IMR-90 (cell line): ENCODE measurements around the gene SORD. TPM values are rescaled to one million over a fixed set of nuclear protein-coding genes. Genes with fewer than 3 reads are reported as not detected.

Source experiments
- ATAC-seq: fragments of 200-7000 bp; cut with Tn5 transposase; 2 replicates; pipeline ENCODE4 v1.9.1; 2020; ENCODE audit warnings: low read depth, mild to moderate bottlenecking, moderate library complexity
- BruUV-seq: library from RNA; stranded (reverse); fragments of 400-500 nt; replicated peaks from 2 replicates; lab custom pipeline; 2021; lab: Mats Ljungman, UMichigan
- CTCF ChIA-PET: fragments of 300-600 bp; formaldehyde crosslinking; extraction: SDS; loops from one replicate; lab custom pipeline; 2021; ENCODE audit warnings: antibody characterized with exemption; lab: Yijun Ruan, JAX
- POLR2A ChIA-PET: fragments of 300-600 bp; sonication (Branson Sonifier 250); formaldehyde crosslinking; loops from one replicate; lab custom pipeline; 2022; ENCODE audit warnings: antibody characterized with exemption; ENCODE audit not compliant: unreplicated experiment; lab: Charles Lee
- DNase-seq: peaks from one replicate; pipeline ENCODE4 v3.0.0; 2013
- H2AFZ ChIP-seq: replicated peaks from 2 replicates; pipeline ENCODE3; 2013; ENCODE audit warnings: low read length, mild to moderate bottlenecking; ENCODE audit not compliant: poor library complexity
- H2AK5ac ChIP-seq: 2 replicates; pipeline ENCODE4 v1.6.1; 2013; ENCODE audit warnings: low read depth, low read length, inconsistent platforms
- H2AK9ac ChIP-seq: replicated peaks from 2 replicates; pipeline ENCODE3; 2013; ENCODE audit warnings: mild to moderate bottlenecking, low read depth, low read length, moderate library complexity; ENCODE audit not compliant: poor library complexity
- H2BK120ac ChIP-seq: 2 replicates; pipeline ENCODE4 v1.6.1; 2013; ENCODE audit warnings: low read depth, low read length, inconsistent platforms
- H2BK15ac ChIP-seq: 3 replicates; pipeline ENCODE4 v1.6.1; 2013; ENCODE audit warnings: low read depth, low read length, inconsistent platforms
- H2BK20ac ChIP-seq: 2 replicates; pipeline ENCODE4 v1.6.1; 2013; ENCODE audit warnings: low read depth, mild to moderate bottlenecking, inconsistent platforms, low read length, moderate library complexity
- H2BK5ac ChIP-seq: 2 replicates; pipeline ENCODE4 v1.6.1; 2013; ENCODE audit warnings: mild to moderate bottlenecking, low read depth, low read length, inconsistent platforms; ENCODE audit not compliant: poor library complexity, severe bottlenecking
- H3K14ac ChIP-seq: replicated peaks from 2 replicates; pipeline ENCODE4 v1.6.1; 2013; ENCODE audit warnings: low read depth, low read length, inconsistent platforms
- H3K18ac ChIP-seq: 2 replicates; pipeline ENCODE4 v1.6.1; 2013; ENCODE audit warnings: low read depth, low read length, control low read depth
- H3K23ac ChIP-seq: 2 replicates; pipeline ENCODE4 v1.6.1; 2013; ENCODE audit warnings: low read depth, low read length, inconsistent platforms
- H3K27ac ChIP-seq: 2 replicates; pipeline ENCODE4 v1.5.1; 2013; ENCODE audit warnings: mild to moderate bottlenecking, control low read depth, low read length; ENCODE audit not compliant: insufficient read depth
- H3K27me3 ChIP-seq: 2 replicates; pipeline ENCODE4 v1.6.1; 2013; ENCODE audit warnings: low read length; ENCODE audit not compliant: control insufficient read depth, insufficient read depth
- H3K36me3 ChIP-seq: 2 replicates; pipeline ENCODE4 v1.6.1; 2013; ENCODE audit warnings: low read length, mixed read lengths; ENCODE audit not compliant: control insufficient read depth, insufficient read depth
- H3K4ac ChIP-seq: 2 replicates; pipeline ENCODE4 v1.6.1; 2013; ENCODE audit warnings: low read depth, low read length, inconsistent platforms
- H3K4me1 ChIP-seq: 2 replicates; pipeline ENCODE4 v1.6.1; 2013; ENCODE audit warnings: low read length, mixed read lengths; ENCODE audit not compliant: control insufficient read depth, insufficient read depth
- H3K4me2 ChIP-seq: 2 replicates; pipeline ENCODE4 v1.6.1; 2013; ENCODE audit warnings: low read depth, mild to moderate bottlenecking, control low read depth, low read length, moderate library complexity
- H3K4me3 ChIP-seq: 2 replicates; pipeline ENCODE4 v1.5.1; 2013; ENCODE audit warnings: low read depth, mild to moderate bottlenecking, control low read depth, low read length, moderate library complexity; ENCODE audit not compliant: insufficient read depth
- H3K56ac ChIP-seq: 2 replicates; pipeline ENCODE4 v1.6.1; 2013; ENCODE audit warnings: low read length, inconsistent platforms; ENCODE audit not compliant: insufficient read depth; ENCODE audit errors: extremely low read depth
- H3K79me1 ChIP-seq, 2 experiments: 2 replicates each; pipeline ENCODE4 v1.6.1; 2013; ENCODE audit warnings: low read length in 2 of 2, inconsistent platforms in 1 of 2, low read depth in 1 of 2
- H3K9ac ChIP-seq: 2 replicates; pipeline ENCODE4 v1.6.1; 2013; ENCODE audit warnings: low read depth, low read length, control low read depth
- H3K9me1 ChIP-seq: 2 replicates; pipeline ENCODE4 v1.6.1; 2013; ENCODE audit warnings: low read length, inconsistent platforms; ENCODE audit not compliant: insufficient read depth
- H3K9me3 ChIP-seq: 2 replicates; pipeline ENCODE4 v1.6.1; 2013; ENCODE audit warnings: low read length; ENCODE audit not compliant: control insufficient read depth, insufficient read depth
- H4K20me1 ChIP-seq: 2 replicates; pipeline ENCODE4 v1.6.1; 2013; ENCODE audit warnings: low read length, inconsistent platforms; ENCODE audit not compliant: insufficient read depth
- H4K5ac ChIP-seq: 2 replicates; pipeline ENCODE4 v1.6.1; 2013; ENCODE audit warnings: mild to moderate bottlenecking, low read depth, low read length, control low read depth
- H4K8ac ChIP-seq, 2 experiments: 2 replicates each; pipeline ENCODE4 v1.6.1; 2013; ENCODE audit warnings: low read depth in 2 of 2, low read length in 2 of 2, control low read depth in 1 of 2, inconsistent platforms in 1 of 2
- H4K91ac ChIP-seq: 2 replicates; pipeline ENCODE4 v1.6.1; 2013; ENCODE audit warnings: low read depth, low read length, inconsistent platforms; ENCODE audit not compliant: insufficient read depth
- BHLHE40 ChIP-seq: fragments of 150-350 bp; IDR thresholded peaks from 2 replicates; pipeline ENCODE4 v1.6.1; 2016; ENCODE audit warnings: mild to moderate bottlenecking, low read depth, low read length
- CEBPB ChIP-seq: IDR thresholded peaks from 2 replicates; pipeline ENCODE4 v1.6.1; 2012; ENCODE audit warnings: low read depth, low read length, improper control_type of control experiment
- CHD1 ChIP-seq: IDR thresholded peaks from 2 replicates; pipeline ENCODE4 v1.6.1; 2012; ENCODE audit warnings: low read depth, low read length, improper control_type of control experiment
- FOS ChIP-seq: fragments of 150-350 bp; IDR thresholded peaks from 2 replicates; pipeline ENCODE4 v1.6.1; 2016; ENCODE audit warnings: low read depth, low read length
- MAZ ChIP-seq: IDR thresholded peaks from 2 replicates; pipeline ENCODE4 v1.6.1; 2012; ENCODE audit warnings: low read depth, mild to moderate bottlenecking, low read length, improper control_type of control experiment, moderate library complexity, borderline replicate concordance
- MXI1 ChIP-seq: IDR thresholded peaks from 2 replicates; pipeline ENCODE4 v1.6.1; 2012; ENCODE audit warnings: low read depth, mild to moderate bottlenecking, low read length, moderate library complexity, borderline replicate concordance
- NFE2L2 ChIP-seq: fragments of 150-350 bp; IDR thresholded peaks from 2 replicates; pipeline ENCODE4 v1.6.1; 2016; ENCODE audit warnings: low read depth, mild to moderate bottlenecking, low read length
- POLR2A ChIP-seq: IDR thresholded peaks from 2 replicates; pipeline ENCODE4 v1.6.1; 2012; ENCODE audit warnings: mild to moderate bottlenecking, low read depth, low read length
- RAD21 ChIP-seq: IDR thresholded peaks from 2 replicates; pipeline ENCODE4 v1.6.1; 2012; ENCODE audit warnings: low read length, improper control_type of control experiment
- RCOR1 ChIP-seq: IDR thresholded peaks from 2 replicates; pipeline ENCODE4 v1.6.1; 2012; ENCODE audit warnings: mild to moderate bottlenecking, low read length, improper control_type of control experiment; ENCODE audit not compliant: insufficient replicate concordance
- RFX5 ChIP-seq: IDR thresholded peaks from 2 replicates; pipeline ENCODE4 v1.8.0; 2012; ENCODE audit warnings: low read depth, mild to moderate bottlenecking, low read length, moderate library complexity
- WGBS, 2 experiments: methylation state at CpG; one replicate each; pipeline versions ENCODE4 v1.1.5 to v1.1.7; 2013; ENCODE audit warnings: missing lambda C conversion rate in 2 of 2; ENCODE audit not compliant: insufficient read length in 1 of 2; ENCODE audit errors: extremely low coverage in 2 of 2; 5-methylcytosine and 5-hydroxymethylcytosine counted together
- dilution Hi-C: fragments of 300-500 bp; cut with HindIII; formaldehyde crosslinking; loops from one replicate; pipeline ENCODE4 v1.14.3; 2018; ENCODE audit warnings: low sequenced_read_pairs; ENCODE audit not compliant: unreplicated experiment
- in situ Hi-C: fragments of 300-500 bp; cut with MboI; formaldehyde crosslinking; loops from 3 replicates; pipeline ENCODE4 v1.14.3; 2019; ENCODE audit warnings: low sequenced_read_pairs, inconsistent platforms, mixed read lengths
- intact Hi-C: fragments of 100-400 bp; cut with micrococcal nuclease; formaldehyde crosslinking; loops from 2 replicates; pipeline ENCODE4 v1.10.0; 2022
- polyA plus RNA-seq, 3 experiments: library from polyadenylated mRNA; depleted of rRNA; stranded (reverse); fragments of >200 nt; gene quantifications; 2 replicates each; pipeline ENCODE4 v1.2.3, GENCODE V29; 2012; ENCODE audit warnings: low replicate concordance in 1 of 3
- total RNA-seq: library from RNA; depleted of rRNA; stranded (reverse); fragments of >200 nt; gene quantifications from 2 replicates; pipeline ENCODE4 v1.2.3, GENCODE V29; 2012
- TF ChIP-seq, protein P1 (sequence below): fragments of 150-350 bp; IDR thresholded peaks from 2 replicates; pipeline ENCODE4 v1.6.1; 2017; ENCODE audit warnings: mild to moderate bottlenecking, antibody characterized with exemption, low read length, low read depth
- TF ChIP-seq, protein P2 (sequence below): fragments of 150-350 bp; IDR thresholded peaks from 2 replicates; pipeline ENCODE4 v1.6.1; 2016; ENCODE audit warnings: low read depth, mild to moderate bottlenecking, low read length, moderate library complexity, borderline replicate concordance
- TF ChIP-seq, protein P3 (sequence below): conservative IDR thresholded peaks from 2 replicates; pipeline ENCODE4 v1.5.1; 2012; ENCODE audit warnings: mild to moderate bottlenecking, low read depth, low read length, improper control_type of control experiment

SORD gene
- total and polyA plus RNA-seq, 2 of the 4 experiments (the other 2 are of a cell fraction) = 27.6 to 34.2 TPM

DNA sequence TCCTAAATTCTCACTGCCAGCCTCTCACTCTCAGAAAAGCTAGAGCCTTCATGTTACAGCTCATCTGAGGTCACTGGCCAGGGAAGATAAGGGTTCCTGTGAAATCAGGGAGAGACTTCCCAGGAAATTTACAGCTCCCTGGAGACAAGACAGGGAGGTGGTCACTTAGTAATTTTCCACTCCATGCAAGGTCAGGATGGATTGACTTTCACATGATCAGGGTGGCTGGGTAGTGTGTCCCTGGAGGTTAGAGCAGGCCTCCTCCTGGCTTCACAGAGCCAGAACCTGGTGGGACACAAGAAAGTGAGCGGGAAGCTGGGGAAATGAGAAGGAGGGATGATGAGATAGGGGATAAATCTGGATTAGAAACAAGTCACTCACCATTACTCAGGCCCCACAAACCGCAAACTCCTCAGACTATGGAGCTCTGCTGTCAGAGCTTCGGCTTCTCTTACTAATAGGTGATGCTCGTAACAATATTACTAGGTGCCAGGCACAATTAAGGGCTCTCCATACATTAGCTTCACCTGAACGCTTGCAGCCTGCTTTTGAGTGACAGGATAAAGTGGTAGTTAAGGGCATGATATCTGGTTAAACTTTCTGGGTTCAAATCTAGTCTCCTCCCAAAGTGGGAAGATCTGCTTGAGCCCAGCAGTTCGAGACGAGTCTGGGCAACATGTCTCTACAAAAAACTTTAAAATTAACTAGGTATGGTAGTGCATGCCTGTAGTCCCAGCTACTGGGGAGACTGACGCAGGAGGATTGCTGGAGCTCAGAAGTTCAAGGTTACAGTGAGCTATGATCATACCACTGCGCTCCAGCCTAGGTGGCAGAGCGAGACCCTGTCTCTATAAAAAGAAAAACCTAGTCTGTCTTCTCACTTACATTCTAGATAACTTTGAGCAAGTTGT, 66.1 kb downstream of the SORD start:
- ATAC-seq (no peak), DNase-seq (no peak)
- Histone ChIP-seq H3K36me3 (no peaks in the 10 kb centered on the region), H3K27ac (no peak overlapping the region), H2BK15ac (no peak overlapping the region), H2AK9ac (peak overlapping the region; percentile 46), H4K8ac (no peak overlapping the region), H2AK5ac (no peak overlapping the region), H4K5ac (no peak overlapping the region), H3K9me3 (no peaks in the 10 kb centered on the region), H3K18ac (no peak overlapping the region), H4K20me1 (no peaks in the 10 kb centered on the region), H2AFZ (no peak overlapping the region), H3K14ac (no peak overlapping the region), H4K91ac (no peak overlapping the region), H2BK20ac (no peak overlapping the region), H3K56ac (no peak overlapping the region), H3K9me1 (peaks cover 9% of the 10 kb centered on the region), H3K9ac (no peak overlapping the region), H3K27me3 (peaks cover 33% of the 10 kb centered on the region), H3K4me2 (no peak overlapping the region), H2BK5ac (no peak overlapping the region), H3K4me1 (peaks cover 10% of the 10 kb centered on the region; the same call in 1 of the 2 replicates), H3K79me1 (no peaks in the 10 kb centered on the region), H3K4me3 (no peak overlapping the region), H2BK120ac (no peak overlapping the region), H3K23ac (peak overlapping the region; percentile 7; the same call in 1 of the 2 replicates), H3K4ac (no peak overlapping the region)
- ChIA-PET CTCF (interaction anchor here (3.0 kb wide), 1 partner anchor 29 kb away, joined by 14 read pairs; no protein-coding TSS in a partner anchor), POLR2A (no interaction called here)
- intact Hi-C loops (no loop called here), dilution Hi-C loops (no loop called here), in situ Hi-C loops (no loop called here)
- BruUV-seq = no TSS peak
- WGBS, 2 experiments = 40% methylated on average over 1 of the region's 10 CpGs; no CpG with 5 or more reads in 1 of the 2 experiments
- TF ChIP-seq NFE2L2 (no peak), RFX5 (no peak), BHLHE40 (no peak), MXI1 (no peak), POLR2A (no peak), CHD1 (no peak), MAZ (no peak), RCOR1 (no peak), RAD21 (no peak), FOS (no peak), CEBPB (no peak)
- TF ChIP-seq, protein P1, sequence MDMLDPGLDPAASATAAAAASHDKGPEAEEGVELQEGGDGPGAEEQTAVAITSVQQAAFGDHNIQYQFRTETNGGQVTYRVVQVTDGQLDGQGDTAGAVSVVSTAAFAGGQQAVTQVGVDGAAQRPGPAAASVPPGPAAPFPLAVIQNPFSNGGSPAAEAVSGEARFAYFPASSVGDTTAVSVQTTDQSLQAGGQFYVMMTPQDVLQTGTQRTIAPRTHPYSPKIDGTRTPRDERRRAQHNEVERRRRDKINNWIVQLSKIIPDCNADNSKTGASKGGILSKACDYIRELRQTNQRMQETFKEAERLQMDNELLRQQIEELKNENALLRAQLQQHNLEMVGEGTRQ = no peak
- TF ChIP-seq, protein P2, sequence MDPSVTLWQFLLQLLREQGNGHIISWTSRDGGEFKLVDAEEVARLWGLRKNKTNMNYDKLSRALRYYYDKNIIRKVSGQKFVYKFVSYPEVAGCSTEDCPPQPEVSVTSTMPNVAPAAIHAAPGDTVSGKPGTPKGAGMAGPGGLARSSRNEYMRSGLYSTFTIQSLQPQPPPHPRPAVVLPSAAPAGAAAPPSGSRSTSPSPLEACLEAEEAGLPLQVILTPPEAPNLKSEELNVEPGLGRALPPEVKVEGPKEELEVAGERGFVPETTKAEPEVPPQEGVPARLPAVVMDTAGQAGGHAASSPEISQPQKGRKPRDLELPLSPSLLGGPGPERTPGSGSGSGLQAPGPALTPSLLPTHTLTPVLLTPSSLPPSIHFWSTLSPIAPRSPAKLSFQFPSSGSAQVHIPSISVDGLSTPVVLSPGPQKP = no peak
- TF ChIP-seq, protein P3, sequence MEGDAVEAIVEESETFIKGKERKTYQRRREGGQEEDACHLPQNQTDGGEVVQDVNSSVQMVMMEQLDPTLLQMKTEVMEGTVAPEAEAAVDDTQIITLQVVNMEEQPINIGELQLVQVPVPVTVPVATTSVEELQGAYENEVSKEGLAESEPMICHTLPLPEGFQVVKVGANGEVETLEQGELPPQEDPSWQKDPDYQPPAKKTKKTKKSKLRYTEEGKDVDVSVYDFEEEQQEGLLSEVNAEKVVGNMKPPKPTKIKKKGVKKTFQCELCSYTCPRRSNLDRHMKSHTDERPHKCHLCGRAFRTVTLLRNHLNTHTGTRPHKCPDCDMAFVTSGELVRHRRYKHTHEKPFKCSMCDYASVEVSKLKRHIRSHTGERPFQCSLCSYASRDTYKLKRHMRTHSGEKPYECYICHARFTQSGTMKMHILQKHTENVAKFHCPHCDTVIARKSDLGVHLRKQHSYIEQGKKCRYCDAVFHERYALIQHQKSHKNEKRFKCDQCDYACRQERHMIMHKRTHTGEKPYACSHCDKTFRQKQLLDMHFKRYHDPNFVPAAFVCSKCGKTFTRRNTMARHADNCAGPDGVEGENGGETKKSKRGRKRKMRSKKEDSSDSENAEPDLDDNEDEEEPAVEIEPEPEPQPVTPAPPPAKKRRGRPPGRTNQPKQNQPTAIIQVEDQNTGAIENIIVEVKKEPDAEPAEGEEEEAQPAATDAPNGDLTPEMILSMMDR = no peak
